A673 (cell line): ENCODE results near the gene GRAMD2A.

ENCODE experiments used
- CTCF ChIP-seq: fragments of 300-800, 200-600 bp; sonication (generic); conservative IDR thresholded peaks from 2 replicates; pipeline ENCODE4 v1.5.1; 2017; ENCODE audit warnings: low read depth, mild to moderate bottlenecking, antibody characterized with exemption, low read length, moderate library complexity, mixed read lengths
- EZH2 ChIP-seq: fragments of 200-600 bp; sonication (generic); IDR thresholded peaks from 2 replicates; pipeline ENCODE4 v1.6.1; 2017; ENCODE audit warnings: borderline replicate concordance, low read depth, mild to moderate bottlenecking, mixed read lengths, antibody characterized with exemption, low read length; ENCODE audit not compliant: poor library complexity, severe bottlenecking

DNA sequence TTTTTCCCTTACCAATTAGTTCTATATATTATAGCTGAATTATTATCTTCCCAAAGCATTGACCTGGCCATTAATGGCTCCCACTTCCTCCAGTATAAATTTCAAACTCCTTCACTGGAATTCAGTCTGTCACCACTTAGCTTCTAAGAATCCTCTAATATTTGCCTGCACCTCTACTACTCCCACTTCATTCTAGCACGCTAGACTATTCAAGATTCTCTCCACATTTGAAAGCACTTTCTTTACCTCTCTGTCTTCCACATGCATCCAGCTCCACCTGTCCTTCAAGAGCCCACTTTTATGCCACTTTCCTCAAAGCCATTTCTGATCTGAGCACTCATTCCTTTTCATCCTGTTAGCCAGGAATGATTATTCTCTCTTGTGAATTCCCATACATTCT lies 64.4 kb downstream of the GRAMD2A start:
- no peak for TF ChIP-seq CTCF
- no peak for TF ChIP-seq EZH2
